Measurements from ENCODE around the gene SCAMP2. TPM values are rescaled to one million over a fixed set of nuclear protein-coding genes. Genes with fewer than 3 reads are reported as not detected.

Gene SCAMP2
- total RNA-seq, 1 donor from 2014 or later, result 90.8 TPM

GRCh38 chr15:74821790-74822158, 51.4 kb downstream of the SCAMP2 start:
- intact Hi-C loops (cut with DNase I), result no loop called here
- Histone ChIP-seq H3K36me3 (no peaks in the 10 kb centered on the region), H3K4me1 (no peaks in the 10 kb centered on the region), H3K9me3 (no peaks in the 10 kb centered on the region), H3K4me3 (no peak overlapping the region), H3K27me3 (no peaks in the 10 kb centered on the region), H3K27ac (no peak overlapping the region)
- TF ChIP-seq, protein P1, sequence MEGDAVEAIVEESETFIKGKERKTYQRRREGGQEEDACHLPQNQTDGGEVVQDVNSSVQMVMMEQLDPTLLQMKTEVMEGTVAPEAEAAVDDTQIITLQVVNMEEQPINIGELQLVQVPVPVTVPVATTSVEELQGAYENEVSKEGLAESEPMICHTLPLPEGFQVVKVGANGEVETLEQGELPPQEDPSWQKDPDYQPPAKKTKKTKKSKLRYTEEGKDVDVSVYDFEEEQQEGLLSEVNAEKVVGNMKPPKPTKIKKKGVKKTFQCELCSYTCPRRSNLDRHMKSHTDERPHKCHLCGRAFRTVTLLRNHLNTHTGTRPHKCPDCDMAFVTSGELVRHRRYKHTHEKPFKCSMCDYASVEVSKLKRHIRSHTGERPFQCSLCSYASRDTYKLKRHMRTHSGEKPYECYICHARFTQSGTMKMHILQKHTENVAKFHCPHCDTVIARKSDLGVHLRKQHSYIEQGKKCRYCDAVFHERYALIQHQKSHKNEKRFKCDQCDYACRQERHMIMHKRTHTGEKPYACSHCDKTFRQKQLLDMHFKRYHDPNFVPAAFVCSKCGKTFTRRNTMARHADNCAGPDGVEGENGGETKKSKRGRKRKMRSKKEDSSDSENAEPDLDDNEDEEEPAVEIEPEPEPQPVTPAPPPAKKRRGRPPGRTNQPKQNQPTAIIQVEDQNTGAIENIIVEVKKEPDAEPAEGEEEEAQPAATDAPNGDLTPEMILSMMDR (IDR thresholded peaks at IDR 0.05), result no peak
- DNase-seq (ENCODE audit: low spot score in 2 of 2), result no peak

- DNase-seq (ENCODE audit: low spot score in 2 of 2), result no peak
- H3K27me3 ChIP-seq, result no peaks in the 10 kb centered on the region
- no peaks in the 10 kb centered on the region for H3K9me3 ChIP-seq
- H3K4me1 ChIP-seq, result no peaks in the 10 kb centered on the region
- H3K36me3 ChIP-seq, result no peaks in the 10 kb centered on the region
- H3K4me3 ChIP-seq, result no peak overlapping the region
- TF ChIP-seq, protein P1 (IDR thresholded peaks at IDR 0.05), result no peak
- H3K27ac ChIP-seq, result no peak overlapping the region
- intact Hi-C loops (cut with DNase I), result no loop called here
Observed at GRCh38 chr15:74821091-74821789, 51.9 kb downstream of the SCAMP2 start.

DNA sequence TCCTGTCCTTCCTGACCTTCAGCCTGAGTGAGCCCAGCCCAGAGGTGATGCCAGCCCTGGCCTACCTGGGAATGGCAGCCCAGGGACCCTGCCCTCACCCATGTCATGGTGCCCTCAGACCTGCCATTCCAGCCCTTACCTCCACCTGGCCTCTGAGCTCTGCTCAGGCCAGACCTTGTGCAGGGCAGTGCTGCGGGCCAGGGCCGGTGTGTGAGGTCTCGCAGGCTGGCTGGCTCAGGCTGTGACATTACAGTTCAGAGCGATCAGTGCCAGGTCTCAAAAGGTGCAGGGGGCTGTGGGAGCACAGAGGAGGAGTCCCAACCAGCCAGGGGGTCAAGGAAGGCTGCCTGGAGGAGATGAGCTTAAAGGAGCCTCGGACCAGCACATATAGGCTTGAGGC, 53.1 kb downstream of the SCAMP2 start:
- no peak for DNase-seq (ENCODE audit: low spot score in 2 of 2)
- Histone ChIP-seq H3K4me1 (no peaks in the 10 kb centered on the region), H3K9me3 (no peaks in the 10 kb centered on the region), H3K4me3 (no peak overlapping the region), H3K27ac (no peak overlapping the region), H3K36me3 (no peaks in the 10 kb centered on the region), H3K27me3 (no peaks in the 10 kb centered on the region)
- intact Hi-C loops (cut with DNase I), result no loop called here
- TF ChIP-seq, protein P1 (IDR thresholded peaks at IDR 0.05), result no peak

DNA sequence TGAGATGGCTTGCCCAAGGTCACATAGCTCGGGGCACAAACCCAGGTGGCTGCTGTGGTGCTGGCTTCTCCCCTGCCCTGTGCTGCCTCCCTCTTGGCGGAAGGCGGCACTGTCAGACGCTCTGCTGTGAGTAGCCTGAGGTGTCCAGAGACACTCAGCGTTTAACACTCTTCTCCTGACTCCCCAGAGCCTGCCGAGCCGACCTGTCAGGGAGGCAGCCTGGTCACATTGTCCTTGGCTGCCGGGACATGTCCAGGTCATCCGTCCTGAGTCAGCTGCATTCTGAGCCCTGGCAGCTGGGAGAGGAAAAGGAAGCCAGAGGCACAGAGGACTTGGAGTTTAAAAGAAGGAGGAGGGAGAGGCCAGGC, 55.8 kb downstream of the SCAMP2 start:
- Histone ChIP-seq H3K4me3 (no peak overlapping the region), H3K9me3 (no peaks in the 10 kb centered on the region), H3K27ac (no peak overlapping the region), H3K27me3 (no peaks in the 10 kb centered on the region), H3K36me3 (no peaks in the 10 kb centered on the region), H3K4me1 (no peaks in the 10 kb centered on the region)
- intact Hi-C loops (cut with DNase I), result no loop called here
- no peak for DNase-seq (ENCODE audit: low spot score in 2 of 2)
- TF ChIP-seq, protein P1 (IDR thresholded peaks at IDR 0.05), result no peak

DNA sequence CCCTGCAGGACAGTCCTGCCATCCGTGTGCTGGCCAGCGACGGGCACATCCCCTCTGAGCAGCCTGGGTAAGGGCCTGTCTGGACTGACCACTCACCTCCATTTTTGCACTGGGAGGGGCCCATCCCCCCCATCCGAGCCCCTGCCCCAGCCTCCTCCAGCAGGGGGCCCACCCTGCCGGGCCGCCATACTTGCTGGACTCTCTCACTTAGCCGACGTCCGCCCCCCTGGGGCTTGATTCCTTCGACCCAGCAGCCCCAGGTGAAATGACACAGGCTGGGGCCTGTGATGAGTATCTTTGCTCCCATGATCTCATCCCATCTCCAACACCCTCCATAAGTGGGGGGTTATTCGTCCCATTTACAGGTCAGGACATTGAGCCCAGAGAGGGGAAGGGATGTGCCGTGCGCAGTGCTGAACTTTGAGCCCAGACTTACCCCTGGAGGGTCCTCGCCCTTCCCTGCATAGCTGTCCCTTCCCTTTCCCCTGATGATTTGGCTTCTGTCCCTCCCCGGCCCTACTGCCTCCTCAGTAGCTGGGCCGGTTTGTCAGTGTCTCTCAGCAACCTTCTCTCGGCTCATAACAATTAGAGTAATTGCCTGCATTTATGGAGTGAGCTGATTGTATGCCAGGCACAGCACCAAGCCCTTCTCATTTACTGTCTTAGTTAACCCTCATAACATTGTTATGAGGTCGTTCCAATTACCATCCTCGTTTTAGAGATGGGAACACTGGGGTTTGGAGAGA, 56.4 kb downstream of the SCAMP2 start:
- H3K27me3 ChIP-seq, result no peaks in the 10 kb centered on the region
- intact Hi-C loops (cut with DNase I), result no loop called here
- TF ChIP-seq, protein P1 (IDR thresholded peaks at IDR 0.05), result no peak
- H3K4me1 ChIP-seq, result no peaks in the 10 kb centered on the region
- no peaks in the 10 kb centered on the region for H3K9me3 ChIP-seq
- no peak overlapping the region for H3K27ac ChIP-seq
- no peak for DNase-seq (ENCODE audit: low spot score in 2 of 2)
- no peak overlapping the region for H3K4me3 ChIP-seq
- H3K36me3 ChIP-seq, result no peaks in the 10 kb centered on the region
